ENCODE measurements around the gene CELA2A. TPM values are rescaled to one million over a fixed set of nuclear protein-coding genes. Genes with fewer than 3 reads are reported as not detected.

CELA2A gene
- total RNA-seq, 1 experiment from 2014 or later = not detected

GRCh38 chr1:15492596-15492995, 36.1 kb downstream of the CELA2A start:
- DNase-seq (ENCODE audit: unreplicated experiment) = no peak
- Mint-ChIP-seq H3K4me3 (ENCODE audit: unreplicated experiment) (no peak overlapping the region), H3K27ac (ENCODE audit: low read depth, unreplicated experiment) (no peak overlapping the region), H3K36me3 (ENCODE audit: insufficient read depth, unreplicated experiment) (peaks cover 5% of the 10 kb centered on the region), H3K27me3 (ENCODE audit: insufficient read depth, unreplicated experiment) (no peaks in the 10 kb centered on the region), H3K4me1 (ENCODE audit: insufficient read depth, unreplicated experiment) (no peaks in the 10 kb centered on the region), H3K9me3 (ENCODE audit: unreplicated experiment) (no peaks in the 10 kb centered on the region)
- POLR2A ChIA-PET = no interaction called here
- intact Hi-C loops (cut with micrococcal nuclease) = no loop called here
- no TSS peak for BruUV-seq (replicated peaks)
- CTCF ChIA-PET = interaction anchor here (0.5 kb wide), 1 partner anchor 154 kb away, joined by 3 read pairs; no protein-coding TSS in a partner anchor
- TF ChIP-seq CTCF (IDR thresholded peaks at IDR 0.05; ENCODE audit: unreplicated experiment) = no peak

GRCh38 chr1:15493869-15494390, 37.4 kb downstream of the CELA2A start:
- CTCF ChIA-PET = no interaction called here
- DNase-seq (ENCODE audit: unreplicated experiment) = no peak
- TF ChIP-seq CTCF (IDR thresholded peaks at IDR 0.05; ENCODE audit: unreplicated experiment) = no peak
- POLR2A ChIA-PET = no interaction called here
- H3K9me3 Mint-ChIP-seq (ENCODE audit: unreplicated experiment) = no peaks in the 10 kb centered on the region
- no peaks in the 10 kb centered on the region for H3K4me1 Mint-ChIP-seq (ENCODE audit: insufficient read depth, unreplicated experiment)
- intact Hi-C loops (cut with micrococcal nuclease) = no loop called here
- peaks cover 11% of the 10 kb centered on the region for H3K36me3 Mint-ChIP-seq (ENCODE audit: insufficient read depth, unreplicated experiment)
- no peaks in the 10 kb centered on the region for H3K27me3 Mint-ChIP-seq (ENCODE audit: insufficient read depth, unreplicated experiment)
- no peak overlapping the region for H3K4me3 Mint-ChIP-seq (ENCODE audit: unreplicated experiment)
- no peak overlapping the region for H3K27ac Mint-ChIP-seq (ENCODE audit: low read depth, unreplicated experiment)
- no TSS peak for BruUV-seq (replicated peaks)

GRCh38 chr1:15500184-15501178, 43.9 kb downstream of the CELA2A start:
- no peaks in the 10 kb centered on the region for H3K9me3 Mint-ChIP-seq (ENCODE audit: unreplicated experiment)
- no peak for DNase-seq (ENCODE audit: unreplicated experiment)
- no TSS peak for BruUV-seq (replicated peaks)
- H3K4me3 Mint-ChIP-seq (ENCODE audit: unreplicated experiment) = no peak overlapping the region
- peaks cover 19% of the 10 kb centered on the region for H3K36me3 Mint-ChIP-seq (ENCODE audit: insufficient read depth, unreplicated experiment)
- CTCF ChIA-PET = interaction anchor here (1.0 to 1.3 kb wide), 3 partner anchors 12 to 177 kb away, joined by 4 to 5 read pairs (median 4); no protein-coding TSS in a partner anchor
- intact Hi-C loops (cut with micrococcal nuclease) = loop anchor here (1.0 to 10.0 kb wide), 2 partner anchors 66 to 177 kb away; partner anchors contain the start of gene CTRC
- no peak for TF ChIP-seq CTCF (IDR thresholded peaks at IDR 0.05; ENCODE audit: unreplicated experiment)
- no peaks in the 10 kb centered on the region for H3K27me3 Mint-ChIP-seq (ENCODE audit: insufficient read depth, unreplicated experiment)
- no peaks in the 10 kb centered on the region for H3K4me1 Mint-ChIP-seq (ENCODE audit: insufficient read depth, unreplicated experiment)
- POLR2A ChIA-PET = no interaction called here
- H3K27ac Mint-ChIP-seq (ENCODE audit: low read depth, unreplicated experiment) = no peak overlapping the region

All from MCF 10A (cell line).